Stimulated activated CD4-positive, alpha-beta T cell treated with anti-CD3 and anti-CD28 coated beads, Interleukin-1b, Interleukin-23, amount 100 ng/mL, for 1 hour (primary cell): ENCODE data around the gene CREB3L4.
"Not testable (repeated sequence)": the region's sequence is repeated elsewhere in the genome, so short reads cannot be mapped to it uniquely, and the experiment has no call there.

Experiments
- DNase-seq, 2 donors: peaks; one replicate each; pipeline ENCODE4 v3.0.0-alpha.2; 2020; ENCODE audit warnings: low read depth in 2 of 2

CREB3L4 gene

DNA sequence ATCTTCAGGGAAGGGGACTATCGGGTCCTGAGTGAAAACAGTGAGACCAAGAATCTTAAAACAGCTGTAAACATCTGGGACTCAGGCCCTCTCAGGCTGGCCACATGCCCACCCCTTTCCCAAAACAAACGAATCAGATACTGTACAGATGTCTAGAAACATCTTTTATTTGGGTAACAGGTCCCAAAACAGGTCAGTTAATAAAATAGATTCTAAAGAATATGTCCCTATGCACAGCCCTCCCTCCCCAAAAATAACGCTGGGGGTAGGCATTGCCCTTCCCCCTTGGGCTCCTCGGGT, 8.8 kb upstream of the CREB3L4 start:
- DNase-seq = no peak

DNA sequence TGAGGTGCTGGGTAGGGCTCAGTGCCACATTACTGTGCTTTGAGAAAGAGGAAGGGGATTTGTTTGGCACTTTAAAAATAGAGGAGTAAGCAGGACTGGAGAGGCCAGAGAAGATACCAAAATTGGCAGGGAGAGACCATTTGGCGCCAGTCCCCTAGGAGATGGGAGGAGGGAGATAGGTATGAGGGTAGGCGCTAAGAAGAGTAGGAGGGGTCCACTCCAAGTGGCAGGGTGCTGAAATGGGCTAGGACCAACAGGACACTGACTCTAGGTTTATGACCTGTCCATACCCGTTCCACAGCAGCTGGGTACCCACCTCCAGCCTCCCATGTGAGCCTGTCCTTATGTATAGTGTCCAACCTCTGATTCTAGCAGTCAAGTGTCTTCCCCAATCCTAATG, 8.2 kb upstream of the CREB3L4 start:
- DNase-seq = no peak

DNA sequence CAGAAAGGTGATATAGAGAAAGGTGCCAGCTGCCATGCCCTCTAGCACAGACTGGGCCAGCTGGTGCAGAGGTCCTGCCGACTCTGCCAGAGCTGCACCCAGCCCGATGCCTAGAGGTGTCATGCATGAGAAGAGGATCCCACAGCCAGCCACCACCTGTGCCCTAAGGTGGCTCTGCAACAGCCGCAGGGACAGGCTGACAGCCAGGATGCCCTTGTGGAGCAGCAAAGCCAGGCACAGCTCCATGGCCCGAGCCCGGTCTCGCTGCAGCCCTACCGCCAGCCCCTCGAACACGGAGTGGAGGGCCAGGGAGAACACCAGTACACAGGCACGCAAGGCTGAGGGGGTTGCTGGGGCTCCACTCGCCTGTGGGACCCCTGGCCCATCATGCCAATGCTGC, 7.5 kb upstream of the CREB3L4 start:
- DNase-seq = no peak

DNA sequence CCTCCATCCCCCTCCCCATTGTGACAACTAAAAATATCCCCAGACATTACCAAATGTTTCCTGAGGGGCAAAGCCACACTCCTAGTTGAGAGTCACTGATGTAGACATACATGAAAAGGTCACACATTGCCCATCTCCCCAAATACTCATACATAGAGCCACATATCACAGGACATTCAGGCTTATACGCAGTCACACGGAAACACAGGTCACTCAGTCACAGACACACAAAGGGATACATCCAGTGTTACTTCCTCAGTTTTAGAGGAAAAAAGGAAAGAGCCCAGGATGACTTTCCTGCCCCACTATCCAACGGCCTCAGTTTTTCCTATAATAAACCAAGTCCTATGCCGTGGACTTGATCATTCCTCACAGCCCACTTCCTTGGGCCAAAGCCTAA, 6.3 kb upstream of the CREB3L4 start:
- no peak for DNase-seq

DNA sequence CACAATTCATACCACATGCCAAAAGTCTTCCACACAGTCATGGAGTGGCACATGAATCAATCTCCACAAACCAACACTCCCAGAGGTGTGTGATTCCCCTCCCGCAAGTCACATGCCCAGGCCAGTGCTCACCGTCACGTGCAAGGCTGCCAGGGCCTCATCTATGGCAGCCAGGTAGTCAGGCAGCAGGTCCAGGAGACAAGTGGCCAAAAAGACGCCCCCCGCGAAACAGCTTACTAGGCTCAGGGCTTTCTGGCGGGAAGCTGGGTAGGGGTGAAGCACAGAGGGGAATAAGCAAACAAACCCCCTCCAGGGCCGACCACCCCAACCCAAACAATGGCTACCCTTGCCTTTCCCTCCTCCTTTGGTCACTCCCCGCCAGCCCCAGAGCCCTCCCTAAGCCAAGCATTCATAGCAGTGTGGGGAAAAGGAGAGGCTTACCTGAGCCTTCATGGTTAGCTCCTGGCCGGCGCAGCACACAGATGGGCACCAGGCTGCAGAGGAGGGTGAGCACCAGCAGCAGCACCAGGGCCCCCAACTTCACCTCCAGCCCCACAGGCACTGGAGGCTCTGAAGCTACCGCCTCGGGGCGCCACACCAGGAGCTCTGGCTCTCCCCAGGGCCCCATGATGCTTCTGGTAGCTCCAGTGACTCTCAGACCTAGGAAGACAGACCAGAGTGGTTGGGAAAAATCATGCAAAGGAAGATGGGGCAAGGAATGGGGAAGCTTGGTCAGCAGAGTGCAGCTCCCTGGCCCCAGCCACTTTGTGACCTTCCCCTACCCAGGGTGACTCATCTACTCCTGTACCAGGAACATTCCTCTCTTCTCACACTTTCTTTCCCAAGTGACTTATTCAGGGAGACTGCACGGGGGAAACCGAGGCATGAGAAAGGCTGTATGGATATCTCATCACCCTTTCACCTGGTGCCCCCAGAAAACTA, 5.3 kb upstream of the CREB3L4 start:
- no peak for DNase-seq

DNA sequence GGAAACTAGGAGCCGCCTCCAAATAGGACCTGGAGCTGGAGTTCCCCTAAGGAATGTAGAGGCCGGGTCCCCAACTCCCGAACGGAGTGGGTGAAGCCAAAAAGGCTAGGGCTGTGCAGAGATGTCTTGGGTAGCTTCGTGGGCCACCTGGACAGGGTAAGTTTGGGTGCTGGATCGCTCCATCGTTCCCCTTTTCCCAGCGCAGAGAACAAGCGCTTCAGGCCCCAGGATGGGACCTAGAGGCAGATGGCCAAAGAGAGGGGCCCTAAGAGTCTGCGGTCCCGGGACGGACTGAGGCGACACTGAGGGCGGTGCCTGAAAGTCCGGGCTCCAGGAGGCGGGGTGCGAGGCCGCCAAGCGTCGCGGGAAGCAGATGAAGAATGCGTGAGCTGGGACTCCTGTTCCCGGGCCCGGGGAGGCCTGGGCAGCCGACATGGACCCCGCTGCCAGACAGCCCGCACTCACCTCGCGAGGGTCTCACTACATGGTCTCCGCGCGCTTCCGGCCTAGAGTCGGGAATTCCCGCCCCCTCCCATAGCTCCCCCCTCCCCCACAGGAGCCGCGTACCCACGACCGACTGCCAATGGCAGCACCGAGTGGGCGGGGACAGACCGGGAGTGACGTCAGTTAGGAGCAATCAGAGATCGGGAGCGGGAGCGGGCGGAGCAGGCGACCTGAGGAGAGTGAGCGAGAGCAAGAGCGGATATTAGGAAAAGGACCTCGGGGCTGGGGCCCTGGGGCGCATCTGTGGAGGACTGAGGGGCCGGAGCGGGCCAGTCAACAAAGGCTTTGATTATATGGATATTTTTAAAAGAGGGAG, 4.5 kb upstream of the CREB3L4 start, which contains the start of gene SLC39A1:
TSS of gene SLC39A1 (minus strand) at position 508 of the 820 bp plus-strand sequence. CDS start 822 bp downstream, outside the sequence.
- DNase-seq = peak; percentile 80 to 91

DNA sequence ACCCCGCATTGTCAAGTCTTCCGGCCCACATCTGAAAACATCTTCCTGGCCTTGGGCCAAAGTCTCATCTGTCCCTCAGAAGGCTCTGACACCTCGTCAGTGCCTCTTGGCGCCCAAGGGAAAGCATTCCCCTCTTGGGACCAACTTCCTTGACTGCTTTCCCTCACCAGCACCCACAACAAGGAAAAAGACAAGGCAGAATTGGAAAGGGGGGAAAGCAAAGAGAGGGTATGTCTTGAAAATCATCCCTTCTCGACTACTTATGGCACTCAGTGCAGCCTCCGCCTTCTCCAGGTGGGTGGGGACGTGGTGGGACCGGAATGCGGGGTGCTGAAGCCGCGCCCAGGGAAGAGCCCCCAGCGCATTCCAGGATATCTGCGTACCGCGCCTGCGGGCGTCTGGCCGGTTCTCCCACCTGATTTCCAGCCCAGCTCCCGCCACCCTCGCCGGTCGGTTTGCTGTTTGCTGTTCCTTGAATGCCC, 3.8 kb upstream of the CREB3L4 start:
- DNase-seq = no peak

DNA sequence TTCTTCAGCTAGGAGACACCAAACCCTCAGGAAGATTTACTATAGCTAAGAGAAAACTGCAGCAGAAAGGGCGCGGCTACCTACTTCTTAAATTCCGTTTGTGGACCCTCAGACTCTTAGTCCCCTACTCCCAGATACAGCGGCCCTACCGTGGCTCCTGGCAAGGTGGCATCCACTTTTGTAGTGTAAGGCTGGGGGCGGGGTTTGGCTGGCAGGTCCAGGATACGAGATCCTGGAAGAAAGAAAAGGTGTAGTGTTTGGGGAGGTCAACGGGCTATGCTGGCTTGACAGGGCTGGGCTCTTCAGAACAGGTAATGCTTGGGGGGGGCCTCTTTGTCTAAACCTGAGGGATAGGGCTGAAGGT, 280 bp downstream of the CREB3L4 start:
- DNase-seq = no peak

DNA sequence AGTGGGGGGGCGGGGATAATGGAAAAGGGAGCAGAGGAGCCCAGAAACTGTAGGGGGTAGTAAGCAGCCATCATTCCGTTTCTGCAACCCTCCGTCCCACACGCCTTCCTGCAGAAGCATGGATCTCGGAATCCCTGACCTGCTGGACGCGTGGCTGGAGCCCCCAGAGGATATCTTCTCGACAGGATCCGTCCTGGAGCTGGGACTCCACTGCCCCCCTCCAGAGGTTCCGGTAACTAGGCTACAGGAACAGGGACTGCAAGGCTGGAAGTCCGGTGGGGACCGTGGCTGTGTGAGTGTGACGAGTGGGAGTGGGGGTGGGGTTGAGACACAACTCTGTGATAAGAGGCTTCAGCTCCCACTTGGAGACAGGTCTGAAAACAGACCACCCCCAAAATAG, 706 bp downstream of the CREB3L4 start:
- DNase-seq = no peak

DNA sequence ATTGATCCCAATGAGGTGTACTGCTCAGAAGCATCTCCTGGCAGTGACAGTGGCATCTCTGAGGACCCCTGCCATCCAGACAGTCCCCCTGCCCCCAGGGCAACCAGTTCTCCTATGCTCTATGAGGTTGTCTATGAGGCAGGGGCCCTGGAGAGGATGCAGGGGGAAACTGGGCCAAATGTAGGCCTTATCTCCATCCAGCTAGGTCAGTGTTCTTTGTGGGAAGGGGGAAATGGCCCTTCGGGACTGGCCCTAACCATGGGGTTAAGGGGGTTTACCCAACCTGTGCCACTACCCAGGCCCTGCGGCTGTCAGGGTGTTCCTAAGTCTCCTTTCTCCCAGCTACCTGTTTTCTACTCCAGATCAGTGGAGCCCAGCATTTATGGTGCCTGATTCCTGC, 1.3 kb downstream of the CREB3L4 start:
- no peak for DNase-seq

DNA sequence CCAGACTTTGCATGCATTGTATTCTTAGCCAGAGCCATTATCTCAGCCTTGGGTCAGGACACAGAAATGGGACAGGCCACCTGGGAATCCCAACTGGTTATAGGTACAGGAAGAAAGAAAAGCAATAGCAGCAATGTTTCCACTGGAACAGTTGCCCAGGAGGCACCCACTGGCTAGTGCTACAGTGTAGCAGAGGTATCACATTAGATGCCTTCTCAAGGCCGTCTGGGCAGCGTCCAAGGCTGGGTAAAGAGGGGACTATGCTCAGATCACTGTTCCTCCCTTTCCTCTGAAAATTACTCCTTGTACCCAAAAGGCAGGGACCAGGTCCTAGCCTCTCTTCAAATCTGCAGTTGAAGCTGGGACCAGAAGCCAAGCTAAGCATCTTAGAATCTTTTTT, 2.6 kb downstream of the CREB3L4 start:
- no peak for DNase-seq

DNA sequence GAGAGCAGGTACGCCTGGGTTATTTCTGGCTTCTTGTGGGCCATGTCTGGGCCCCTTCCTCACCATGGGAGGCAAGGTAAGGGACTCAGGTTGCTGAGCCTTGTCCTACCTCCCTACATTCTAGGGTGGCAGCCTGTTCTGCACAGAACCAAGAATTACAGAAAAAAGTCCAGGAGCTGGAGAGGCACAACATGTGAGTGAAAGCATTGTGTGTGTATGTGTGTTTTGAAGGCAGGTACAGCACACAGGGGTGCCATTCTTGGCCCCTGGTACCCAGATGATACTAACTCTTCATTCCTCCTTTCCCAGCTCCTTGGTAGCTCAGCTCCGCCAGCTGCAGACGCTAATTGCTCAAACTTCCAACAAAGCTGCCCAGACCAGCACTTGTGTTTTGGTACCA, 5.4 kb downstream of the CREB3L4 start:
- no peak for DNase-seq

DNA sequence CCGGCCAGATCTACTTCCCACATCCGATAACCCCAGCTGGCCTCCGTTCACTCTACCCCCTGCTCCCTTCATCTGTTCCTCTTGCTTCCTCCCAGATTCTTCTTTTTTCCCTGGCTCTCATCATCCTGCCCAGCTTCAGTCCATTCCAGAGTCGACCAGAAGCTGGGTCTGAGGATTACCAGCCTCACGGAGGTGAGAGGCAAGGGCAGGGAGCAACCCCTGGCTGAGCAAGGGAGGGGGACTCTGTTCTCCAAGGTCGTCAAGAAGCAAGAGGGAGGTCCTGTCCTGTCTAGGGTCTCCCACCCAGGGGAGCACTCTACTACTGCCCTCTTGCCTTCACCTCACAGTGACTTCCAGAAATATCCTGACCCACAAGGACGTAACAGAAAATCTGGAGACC, 5.8 kb downstream of the CREB3L4 start:
- DNase-seq = no peak

DNA sequence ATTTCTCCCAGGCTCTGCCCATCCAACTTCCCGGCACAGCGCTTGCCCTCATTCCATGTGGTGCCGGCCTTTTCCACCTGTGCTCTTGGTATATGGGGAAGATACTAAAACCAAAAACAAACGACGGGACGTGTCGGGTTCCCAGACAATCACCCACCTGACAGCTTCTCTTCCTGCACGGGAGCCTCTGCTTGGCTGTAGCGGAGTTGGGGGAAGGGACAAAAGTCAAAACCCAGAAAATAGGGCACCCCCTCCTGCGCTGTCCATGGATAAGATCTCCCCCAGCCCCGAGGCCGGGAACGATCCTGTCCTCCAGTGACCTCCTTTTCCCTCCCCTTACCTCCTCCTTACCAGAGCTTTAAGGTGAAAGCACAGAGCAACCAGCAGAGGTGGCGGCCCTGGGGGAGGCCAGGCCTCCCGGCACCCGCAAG, 9.1 kb downstream of the CREB3L4 start:
- DNase-seq = no peak

DNA sequence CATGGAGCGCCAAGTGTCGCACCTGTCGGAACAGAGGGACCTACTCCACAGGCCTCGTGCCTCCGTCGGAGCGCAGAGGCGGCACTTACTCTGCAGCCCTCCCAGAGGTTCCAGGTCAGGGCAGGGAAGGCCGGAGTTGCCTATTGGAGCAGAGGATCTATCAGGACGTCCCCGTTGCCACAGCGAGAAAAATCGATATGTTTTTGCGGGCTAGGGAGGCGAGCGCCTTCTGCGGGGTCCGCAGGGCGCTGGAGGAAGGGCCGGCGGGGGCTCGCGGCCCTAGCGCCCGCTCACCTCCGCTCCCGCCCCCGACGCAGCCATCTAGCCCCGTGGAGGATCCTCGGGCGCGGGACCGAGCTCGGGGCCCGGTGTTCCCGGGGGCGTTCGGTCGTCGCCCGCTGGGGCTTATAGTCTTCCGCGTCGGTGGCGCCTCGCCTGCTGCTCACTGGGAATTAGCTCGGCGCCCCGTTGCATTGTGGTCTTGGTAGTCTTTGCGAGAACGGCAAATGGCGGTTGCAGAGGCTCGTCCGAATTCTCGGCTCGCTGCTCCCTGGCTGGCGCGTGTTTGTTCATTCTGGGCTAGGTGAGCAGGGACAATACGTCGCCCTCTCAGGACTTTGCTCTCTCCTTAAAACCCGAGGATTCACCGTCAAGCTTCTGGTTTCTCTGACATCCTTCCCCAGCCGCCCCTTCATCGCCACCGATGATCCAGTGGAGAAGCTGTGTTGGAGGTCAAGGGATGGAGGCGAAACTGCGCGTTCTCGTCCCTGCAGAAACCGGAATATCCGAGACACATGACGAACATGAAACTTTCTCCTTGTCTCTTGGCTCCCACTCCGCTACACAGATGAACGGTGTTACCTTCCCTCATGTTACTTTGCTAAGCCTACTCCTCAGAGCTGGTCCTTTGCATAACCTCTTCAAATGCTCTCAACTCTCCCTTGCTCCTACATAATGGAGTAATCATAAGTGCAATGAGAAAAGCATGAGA, 9.8 kb downstream of the CREB3L4 start, which contains the start of gene JTB:
TSS of gene JTB (minus strand) at position 425 of the 991 bp plus-strand sequence. CDS start at position 3, 422 bp downstream.
- DNase-seq = peak in 1 of 2 donors; percentile 66

DNA sequence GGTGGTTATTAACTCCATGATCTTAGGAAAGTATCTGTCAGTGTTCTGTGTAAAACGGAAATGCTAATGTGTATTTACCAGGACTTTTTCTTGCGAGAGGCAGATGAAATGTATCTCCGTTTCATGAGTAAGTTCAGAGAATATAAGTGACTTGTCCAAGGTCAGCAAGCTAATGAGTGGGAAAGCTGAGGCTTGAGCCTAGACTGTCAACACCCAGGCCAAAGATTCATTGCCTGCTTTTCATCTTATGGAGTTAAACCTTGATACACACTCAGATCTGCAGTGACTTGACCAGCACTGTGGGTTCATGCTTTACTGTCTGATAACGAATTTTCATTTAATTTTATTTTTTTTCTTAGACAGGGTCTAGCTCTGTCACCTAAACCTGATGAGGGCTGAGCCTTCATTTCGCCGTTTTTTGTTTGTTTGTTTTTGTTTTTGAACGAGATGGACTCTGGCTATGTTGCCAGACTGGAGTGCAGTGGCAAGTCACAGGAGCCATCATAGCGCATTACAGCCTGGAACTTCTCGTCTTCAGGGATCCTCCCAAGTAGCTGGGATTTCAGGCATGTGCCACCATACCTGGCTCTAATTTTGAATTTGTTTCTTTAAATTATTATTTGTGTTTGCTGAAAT, 10.7 kb downstream of the CREB3L4 start:
- DNase-seq = no peak

DNA sequence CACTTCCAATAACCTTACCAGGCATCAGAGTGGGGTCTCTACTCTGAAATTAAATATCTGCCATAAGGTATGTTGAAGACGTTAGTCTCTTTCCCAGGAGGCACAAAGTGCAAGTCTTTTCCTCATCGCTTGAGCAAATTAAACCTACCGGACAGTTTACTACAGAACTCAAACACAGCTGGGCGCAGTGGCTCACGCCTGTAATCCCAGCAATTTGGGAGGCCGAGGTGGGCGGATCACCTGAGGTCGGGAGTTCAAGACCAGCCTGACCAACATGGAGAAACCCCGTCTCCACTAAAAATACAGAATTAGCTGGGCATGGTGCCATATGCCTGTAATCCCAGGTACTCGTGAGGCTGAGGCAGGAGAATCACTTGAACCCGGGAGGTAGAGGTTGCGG, 11.4 kb downstream of the CREB3L4 start:
- not testable (repeated sequence) for DNase-seq

DNA sequence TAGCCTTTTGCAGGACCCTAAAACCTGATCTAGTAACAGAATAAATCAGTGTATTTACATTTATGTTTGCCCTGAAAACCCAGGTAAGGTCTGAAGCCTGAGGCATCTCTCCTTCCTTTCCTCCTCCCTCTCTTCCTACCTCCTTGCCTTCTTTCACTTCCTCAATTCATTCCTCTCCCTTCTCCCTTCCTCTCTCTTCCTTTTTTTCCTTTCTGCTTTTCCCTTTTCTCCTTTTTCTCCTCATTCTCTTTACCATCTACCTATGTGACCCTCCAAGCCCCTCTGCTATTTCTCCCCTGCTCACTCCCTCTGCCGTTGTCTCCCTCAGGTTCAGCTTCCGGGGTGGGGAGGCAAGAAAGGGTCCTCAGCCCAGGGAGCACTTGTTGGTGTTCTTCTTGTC, 14.0 kb downstream of the CREB3L4 start:
- DNase-seq = not testable (repeated sequence)

DNA sequence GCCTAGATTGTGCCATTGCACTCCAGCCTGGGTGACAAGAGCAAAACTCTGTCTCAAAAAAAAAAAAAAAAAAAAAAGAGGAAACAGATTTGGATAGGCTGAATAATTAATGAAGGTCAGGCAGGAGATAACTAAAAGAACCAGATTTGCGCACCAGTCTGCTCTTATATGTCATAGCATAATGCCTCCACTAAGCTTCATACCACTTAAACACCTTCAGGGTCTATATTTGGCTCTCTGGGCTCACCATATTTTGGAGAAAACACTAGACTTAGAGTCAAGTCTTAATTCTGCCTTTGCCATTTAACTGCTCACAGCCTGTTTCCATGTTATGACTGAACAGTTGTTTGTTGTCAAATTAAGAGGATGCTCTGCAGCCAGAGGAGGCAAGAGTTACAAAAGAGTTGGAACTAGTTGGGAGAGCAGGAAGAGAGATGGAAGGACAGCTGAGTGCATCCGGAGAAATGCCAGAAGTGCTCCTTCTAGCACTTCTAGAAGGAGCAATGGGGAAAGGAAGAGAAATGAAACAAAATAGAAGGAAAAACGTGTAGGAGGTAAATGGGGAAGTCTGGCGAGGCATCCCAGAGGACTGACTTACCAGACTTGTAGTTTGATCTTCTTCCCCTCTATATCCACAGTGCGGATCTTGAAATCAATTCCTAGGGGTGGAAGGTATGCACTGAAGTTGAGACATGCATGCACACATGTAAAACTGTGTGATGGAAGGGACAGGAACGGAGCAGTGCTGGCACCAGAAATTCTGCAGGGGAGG, 16.6 kb downstream of the CREB3L4 start:
- DNase-seq = no peak

DNA sequence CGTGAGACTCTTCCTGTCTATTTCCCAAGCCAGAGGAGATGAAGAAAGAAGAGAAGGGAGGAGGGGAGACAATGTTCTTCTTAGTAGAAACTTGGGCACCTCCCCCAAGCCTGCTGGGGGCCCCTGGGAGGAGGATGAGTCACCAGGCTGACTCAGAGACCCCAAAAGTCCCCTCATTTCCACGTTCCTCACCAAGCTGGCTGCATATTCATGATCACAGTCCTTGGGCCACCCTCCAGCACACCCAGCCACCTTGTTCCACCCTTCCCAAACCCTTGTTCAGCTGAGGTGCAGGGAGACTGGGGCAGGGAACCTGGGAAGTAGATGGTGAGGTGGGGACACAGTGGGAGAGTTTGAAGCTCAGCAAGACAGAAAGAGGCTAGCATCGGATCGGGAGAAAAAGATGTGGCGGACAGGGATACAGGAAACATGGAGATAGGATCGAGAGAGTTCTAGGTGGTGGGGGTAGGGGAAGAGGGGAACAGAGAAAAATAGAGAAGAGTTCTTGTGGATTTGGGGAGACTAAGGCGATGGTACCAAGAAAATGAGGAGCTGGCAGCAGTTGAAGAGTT, 17.7 kb downstream of the CREB3L4 start:
- DNase-seq = no peak
